HepG2 (cell line): ENCODE measurements around the gene TPST2. TPM values are rescaled to one million over a fixed set of nuclear protein-coding genes. Genes with fewer than 3 reads are reported as not detected.
A peak's percentile ranks its signal among the peaks of the same experiment; 100 is the strongest.

ENCODE experiments used
- AHR ChIP-seq: IDR thresholded peaks from 2 replicates; pipeline ENCODE4 v1.6.1; 2018; ENCODE audit warnings: missing genetic modification reagents, missing compliant biosample characterization
- BHLHE40 ChIP-seq: IDR thresholded peaks from 2 replicates; pipeline ENCODE4 v1.6.1; 2011; ENCODE audit warnings: low read length, improper control_type of control experiment
- BRD4 ChIP-seq: sonication (generic); formaldehyde crosslinking; IDR thresholded peaks from 2 replicates; pipeline ENCODE4 v1.4.0; 2020; ENCODE audit warnings: missing genetic modification reagents
- BRF2 ChIP-seq: sonication (generic); formaldehyde crosslinking; IDR thresholded peaks from 2 replicates; pipeline ENCODE4 v1.8.1; 2022; ENCODE audit warnings: mild to moderate bottlenecking, missing genetic modification reagents
- CCAR2 ChIP-seq: fragments of 200-400 bp; formaldehyde crosslinking; optimal IDR thresholded peaks from 2 replicates; pipeline ENCODE3; 2018; ENCODE audit warnings: low read depth, mild to moderate bottlenecking, low read length, moderate library complexity
- CHD2 ChIP-seq: IDR thresholded peaks from 2 replicates; pipeline ENCODE4 v1.6.1; 2011; ENCODE audit warnings: low read depth, low read length, improper control_type of control experiment
- CSRNP1 ChIP-seq: sonication (generic); formaldehyde crosslinking; IDR thresholded peaks from 2 replicates; pipeline ENCODE4 v1.8.1; 2023; ENCODE audit warnings: mild to moderate bottlenecking, missing genetic modification reagents
- GFI1 ChIP-seq: sonication (generic); formaldehyde crosslinking; IDR thresholded peaks from 2 replicates; pipeline ENCODE4 v1.5.0; 2020; ENCODE audit warnings: missing genetic modification reagents, mild to moderate bottlenecking, borderline replicate concordance
- IRF2 ChIP-seq: IDR thresholded peaks from 2 replicates; pipeline ENCODE4 v1.6.1; 2018; ENCODE audit warnings: missing genetic modification reagents, missing compliant biosample characterization
- JUND ChIP-seq: sonication (generic); formaldehyde crosslinking; IDR thresholded peaks from 2 replicates; pipeline ENCODE4 v1.8.0; 2022; ENCODE audit warnings: mild to moderate bottlenecking, missing genetic modification reagents
- KLF15 ChIP-seq: sonication (generic); formaldehyde crosslinking; IDR thresholded peaks from 2 replicates; pipeline ENCODE4 v1.8.1; 2023; ENCODE audit warnings: borderline replicate concordance, mild to moderate bottlenecking, inconsistent platforms, missing genetic modification reagents, mixed read lengths
- MAFG ChIP-seq: sonication (generic); formaldehyde crosslinking; IDR thresholded peaks from 2 replicates; pipeline ENCODE4 v1.5.1; 2020; ENCODE audit warnings: mild to moderate bottlenecking, missing genetic modification reagents
- MBNL3 ChIP-seq: fragments of 250-450 bp; sonication (Bioruptor Pico); conservative IDR thresholded peaks from 2 replicates; pipeline ENCODE4 v1.8.0; 2022; ENCODE audit warnings: mild to moderate bottlenecking, inconsistent platforms
- MLX ChIP-seq: IDR thresholded peaks from 2 replicates; pipeline ENCODE4 v1.6.1; 2016
- MXI1 ChIP-seq: IDR thresholded peaks from 3 replicates; pipeline ENCODE4 v1.6.1; 2012; ENCODE audit warnings: low read depth, low read length, inconsistent platforms, borderline replicate concordance
- MZF1 ChIP-seq: sonication (generic); formaldehyde crosslinking; IDR thresholded peaks from 2 replicates; pipeline ENCODE4 v1.8.1; 2023; ENCODE audit warnings: mild to moderate bottlenecking, missing genetic modification reagents, borderline replicate concordance
- PHB2 ChIP-seq: fragments of 450-650 bp; IDR thresholded peaks from 2 replicates; pipeline ENCODE4 v1.6.1; 2018; ENCODE audit not compliant: partially characterized antibody
- RXRA ChIP-seq: sonication (generic); formaldehyde crosslinking; IDR thresholded peaks from 2 replicates; pipeline ENCODE4 v1.5.1; 2020; ENCODE audit warnings: missing genetic modification reagents
- SMC3 ChIP-seq: IDR thresholded peaks from 2 replicates; pipeline ENCODE4 v1.6.1; 2011; ENCODE audit warnings: low read length, improper control_type of control experiment
- TIGD3 ChIP-seq: sonication (generic); formaldehyde crosslinking; IDR thresholded peaks from 2 replicates; pipeline ENCODE4 v1.5.1; 2020; ENCODE audit warnings: mild to moderate bottlenecking, missing genetic modification reagents, borderline replicate concordance
- XBP1 ChIP-seq: sonication (generic); formaldehyde crosslinking; IDR thresholded peaks from 2 replicates; pipeline ENCODE4 v1.5.0; 2020; ENCODE audit warnings: missing genetic modification reagents
- ZNF138 ChIP-seq: sonication (generic); formaldehyde crosslinking; IDR thresholded peaks from 2 replicates; pipeline ENCODE4 v1.5.0; 2020; ENCODE audit warnings: mild to moderate bottlenecking, low read depth, missing genetic modification reagents
- ZNF17 ChIP-seq: sonication (generic); formaldehyde crosslinking; IDR thresholded peaks from 2 replicates; pipeline ENCODE4 v1.5.0; 2020; ENCODE audit warnings: mild to moderate bottlenecking, missing genetic modification reagents
- ZNF264 ChIP-seq: sonication (generic); formaldehyde crosslinking; IDR thresholded peaks from 2 replicates; pipeline ENCODE4 v1.4.0; 2020; ENCODE audit warnings: missing genetic modification reagents
- ZNF3 ChIP-seq: IDR thresholded peaks from 2 replicates; pipeline ENCODE4 v1.7.0; 2017; ENCODE audit warnings: inconsistent platforms
- ZNF451 ChIP-seq: sonication (generic); formaldehyde crosslinking; IDR thresholded peaks from 2 replicates; pipeline ENCODE4 v1.5.0; 2020; ENCODE audit warnings: mild to moderate bottlenecking, missing genetic modification reagents
- ZNF570 ChIP-seq: sonication (generic); formaldehyde crosslinking; IDR thresholded peaks from 2 replicates; pipeline ENCODE4 v1.4.0; 2020; ENCODE audit warnings: mild to moderate bottlenecking, missing genetic modification reagents, borderline replicate concordance
- ZNF724P ChIP-seq: sonication (generic); formaldehyde crosslinking; IDR thresholded peaks from 2 replicates; pipeline ENCODE4 v1.8.0; 2022; ENCODE audit warnings: missing genetic modification reagents, borderline replicate concordance
- ZNF878 ChIP-seq: sonication (generic); formaldehyde crosslinking; IDR thresholded peaks from 2 replicates; pipeline ENCODE4 v1.8.1; 2023; ENCODE audit warnings: mild to moderate bottlenecking, missing genetic modification reagents, moderate library complexity
- polyA plus RNA-seq, 8 experiments: library from polyadenylated mRNA; depleted of rRNA in 3 of 8; stranded (reverse) in 7 of 8; unstranded in 1 of 8; fragments of >200 nt; fragmentation: Illumina TruSeq in 4 of 8; extraction: Trizol in 4 of 8; gene quantifications; 2 replicates each; pipeline versions ENCODE4 v1.2.1 to v1.2.3, GENCODE V29; 2011 to 2016; ENCODE audit warnings: low read depth in 4 of 8, missing spikeins in 1 of 8, mixed read lengths in 1 of 8; ENCODE audit not compliant: insufficient read depth in 1 of 8
- total RNA-seq, 5 experiments: library from RNA; depleted of rRNA; stranded (reverse); fragments of >200 nt; fragmentation: Illumina TruSeq; extraction: Trizol; gene quantifications; 2 replicates each; pipeline ENCODE4 v1.2.3, GENCODE V29; 2016; ENCODE audit warnings: low read depth in 1 of 5

TPST2 gene
- total and polyA plus RNA-seq, 2 of the 13 experiments (the other 11 are each of a cell fraction or from before 2014, with no cell fraction given) = 15.2 to 23.8 TPM

- TF ChIP-seq TIGD3 (CRISPR knock-in tag) (no peak), ZNF17 (CRISPR knock-in tag) (no peak), XBP1 (CRISPR knock-in tag) (no peak), JUND (CRISPR knock-in tag) (no peak), CSRNP1 (CRISPR knock-in tag) (no peak), ZNF138 (CRISPR knock-in tag) (no peak), GFI1 (CRISPR knock-in tag) (no peak), BRF2 (CRISPR knock-in tag) (no peak), MAFG (CRISPR knock-in tag) (no peak), MLX (CRISPR knock-in tag) (no peak), IRF2 (CRISPR knock-in tag) (peak; percentile 86), BRD4 (CRISPR knock-in tag) (no peak; the same call in 1 of the 2 replicates), CHD2 (peak; percentile 93), KLF15 (CRISPR knock-in tag) (no peak), SMC3 (no peak), ZNF724P (CRISPR knock-in tag) (peak; percentile 39; the same call in 1 of the 2 replicates), ZNF878 (CRISPR knock-in tag) (no peak), MZF1 (0 out of 2 replicates have a peak, but pooled peaks have one; percentile 65), ZNF570 (CRISPR knock-in tag) (no peak), MXI1 (peak; percentile 96), AHR (CRISPR knock-in tag) (no peak), ZNF3 (CRISPR knock-in tag) (no peak), ZNF264 (CRISPR knock-in tag) (0 out of 2 replicates have a peak, but pooled peaks have one; percentile 55), ZNF451 (no peak), PHB2 (no peak), BHLHE40 (no peak), CCAR2 (no peak), MBNL3 (CRISPR knock-in tag) (no peak), RXRA (CRISPR knock-in tag) (peak; percentile 51; the same call in 1 of the 2 replicates)
Measured at GRCh38 chr22:26512149-26512793, 77.7 kb downstream of the TPST2 start, which contains the start of gene TFIP11 (continued).
